CD4-positive, CD25-positive, alpha-beta regulatory T cell (primary cell): Measurements from ENCODE around the gene ZBED6. TPM values are rescaled to one million over a fixed set of nuclear protein-coding genes. Genes with fewer than 3 reads are reported as not detected.
A peak's percentile ranks its signal among the peaks of the same experiment; 100 is the strongest.
"Not testable (repeated sequence)": the region's sequence is repeated elsewhere in the genome, so short reads cannot be mapped to it uniquely, and the experiment has no call there.

Experiments used
- ATAC-seq, 2 donors: fragments of 150-1000 bp; cut with Tn5 transposase; one replicate each; pipeline ENCODE4 v1.10.0; 2021; ENCODE audit warnings: low read depth in 2 of 2, moderate number of reproducible peaks in 2 of 2, moderate library complexity in 1 of 2
- DNase-seq, 3 donors: peaks; one replicate each; pipeline versions ENCODE4 v3.0.0 to v3.0.0-alpha.2; 2012 to 2022; ENCODE audit warnings: mixed read lengths in 1 of 3
- H3K27ac ChIP-seq: one replicate; pipeline ENCODE4 v1.7.0; 2013; ENCODE audit warnings: mild to moderate bottlenecking, low read length; ENCODE audit not compliant: insufficient read depth, poor library complexity, severe bottlenecking
- H3K27me3 ChIP-seq: one replicate; pipeline ENCODE4 v1.7.0; 2013; ENCODE audit warnings: low read length; ENCODE audit not compliant: control insufficient read depth, insufficient read depth
- H3K36me3 ChIP-seq: one replicate; pipeline ENCODE4 v1.7.0; 2013; ENCODE audit warnings: mild to moderate bottlenecking, low read length, moderate library complexity; ENCODE audit not compliant: control insufficient read depth, insufficient read depth
- H3K4me1 ChIP-seq: 2 replicates; pipeline ENCODE4 v1.7.0; 2013; ENCODE audit warnings: mild to moderate bottlenecking, low read length; ENCODE audit not compliant: insufficient read depth, control insufficient read depth, poor library complexity, severe bottlenecking
- H3K4me3 ChIP-seq: one replicate; pipeline ENCODE4 v1.7.0; 2013; ENCODE audit warnings: low read depth, mild to moderate bottlenecking, low read length, moderate library complexity
- H3K9me3 ChIP-seq, 2 experiments: 1 replicate in 1 of 2; 2 replicates in 1 of 2; pipeline ENCODE4 v1.7.0; 2013; ENCODE audit warnings: low read length in 2 of 2, mild to moderate bottlenecking in 1 of 2, moderate library complexity in 1 of 2; ENCODE audit not compliant: control insufficient read depth in 2 of 2
- H3K27ac Mint-ChIP-seq, 3 donors: one replicate each; pipeline ENCODE4 v1.8.0; 2020 to 2022; ENCODE audit warnings: mild to moderate bottlenecking in 3 of 3, mixed read lengths in 3 of 3, moderate library complexity in 2 of 3
- H3K27me3 Mint-ChIP-seq: one replicate; pipeline ENCODE4 v1.8.0; 2022; ENCODE audit warnings: mild to moderate bottlenecking, mixed read lengths
- H3K36me3 Mint-ChIP-seq: one replicate; pipeline ENCODE4 v1.8.0; 2020; ENCODE audit warnings: mixed read lengths
- H3K4me1 Mint-ChIP-seq, 4 donors: one replicate each; pipeline ENCODE4 v1.8.0; 2020 to 2022; ENCODE audit warnings: mixed read lengths in 4 of 4, mild to moderate bottlenecking in 1 of 4
- H3K4me3 Mint-ChIP-seq, 4 donors: one replicate each; pipeline ENCODE4 v1.8.0; 2020 to 2022; ENCODE audit warnings: mild to moderate bottlenecking in 4 of 4, mixed read lengths in 4 of 4, moderate library complexity in 3 of 4
- H3K9me3 Mint-ChIP-seq, 7 donors: one replicate each; pipeline ENCODE4 v1.8.0; 2020 to 2022; ENCODE audit warnings: mixed read lengths in 7 of 7, mild to moderate bottlenecking in 3 of 7, moderate library complexity in 2 of 7
- polyA plus RNA-seq, 4 donors: library from polyadenylated mRNA; unstranded; fragments of 300-500 nt; fragmentation: Illumina TruSeq; gene quantifications; one replicate each; pipeline ENCODE4 v1.2.3, GENCODE V29; 2021
- total RNA-seq: library from RNA; stranded (reverse); gene quantifications from one replicate; pipeline ENCODE4 v1.2.3, GENCODE V29; 2022

Gene ZBED6
- total and polyA plus RNA-seq, 5 donors from 2014 or later, result 0.22 to 31.0 (median 0.65) TPM

GRCh38 chr1:203760506-203760905 lies 34.9 kb upstream of the ZBED6 start:
- Histone ChIP-seq H3K4me3 (no peak overlapping the region), H3K4me1 (peaks cover 38% of the 10 kb centered on the region), H3K27ac (no peak overlapping the region), H3K9me3 (no peaks in the 10 kb centered on the region), H3K27me3 (no peaks in the 10 kb centered on the region), H3K36me3 (no peaks in the 10 kb centered on the region)
- Mint-ChIP-seq H3K27ac (peak overlapping the region in 1 of 3 donors; percentile 68), H3K9me3 (no peaks in the 10 kb centered on the region), H3K27me3 (no peaks in the 10 kb centered on the region), H3K4me1 (peaks cover 6 to 59% (median 33%) of the 10 kb centered on the region in 4 donors), H3K4me3 (peak overlapping the region in 1 of 4 donors; percentile 39), H3K36me3 (peaks cover 6% of the 10 kb centered on the region)
- ATAC-seq, result no peak
- DNase-seq, result no peak

- not testable (repeated sequence) for ATAC-seq, H3K27me3 Mint-ChIP-seq
- H3K4me1 Mint-ChIP-seq, result peaks cover 6 to 54% (median 26%) of the 10 kb centered on the region in 4 donors
These were observed 33.5 kb upstream of the ZBED6 start for GRCh38 chr1:203761958-203762357.

GRCh38 chr1:203763505-203763904 lies 31.9 kb upstream of the ZBED6 start:
- peaks cover 12 to 67% (median 31%) of the 10 kb centered on the region in 4 donors for H3K4me1 Mint-ChIP-seq
- peaks cover 46% of the 10 kb centered on the region for H3K4me1 ChIP-seq

More at GRCh38 chr1:203761958-203762357, 33.5 kb upstream of the ZBED6 start:
- H3K4me3 ChIP-seq, H3K36me3 Mint-ChIP-seq, H3K9me3 ChIP-seq, H3K36me3 ChIP-seq, H3K9me3 Mint-ChIP-seq, DNase-seq, H3K27me3 ChIP-seq, H3K27ac ChIP-seq: not testable (repeated sequence)
- Mint-ChIP-seq H3K4me3 (peak overlapping the region in 2 of 4 donors; percentile 31 to 59), H3K27ac (peak overlapping the region; percentile 14 to 98 (median 78))
- peaks cover 31% of the 10 kb centered on the region for H3K4me1 ChIP-seq

GRCh38 chr1:203764105-203765028 lies 31.1 kb upstream of the ZBED6 start:
- peak overlapping the region; percentile 97 for H3K4me3 ChIP-seq
- no peaks in the 10 kb centered on the region for H3K9me3 ChIP-seq
- ATAC-seq (no peak), DNase-seq (no peak)
- Mint-ChIP-seq H3K4me3 (peak overlapping the region; percentile 98 to 99 (median 99)), H3K9me3 (no peaks in the 10 kb centered on the region), H3K27me3 (no peaks in the 10 kb centered on the region), H3K4me1 (peaks cover 15 to 74% (median 37%) of the 10 kb centered on the region in 4 donors), H3K36me3 (peaks cover 13% of the 10 kb centered on the region), H3K27ac (peak overlapping the region; percentile 98 to 99 (median 99))
- H3K27ac ChIP-seq, result peak overlapping the region; percentile 90
- H3K27me3 ChIP-seq, result no peaks in the 10 kb centered on the region
- H3K4me1 ChIP-seq, result peaks cover 52% of the 10 kb centered on the region
- peaks cover 9% of the 10 kb centered on the region for H3K36me3 ChIP-seq

More at GRCh38 chr1:203763505-203763904, 31.9 kb upstream of the ZBED6 start:
- H3K36me3 Mint-ChIP-seq, result peaks cover 7% of the 10 kb centered on the region
- peak overlapping the region; percentile 90 for H3K27ac ChIP-seq
- peak overlapping the region; percentile 26 for H3K4me3 ChIP-seq
- peak overlapping the region; percentile 98 to 99 (median 99) for H3K27ac Mint-ChIP-seq
- H3K27me3 ChIP-seq, result no peaks in the 10 kb centered on the region
- H3K27me3 Mint-ChIP-seq, result no peaks in the 10 kb centered on the region
- H3K9me3 Mint-ChIP-seq, result no peaks in the 10 kb centered on the region
- ATAC-seq (no peak), DNase-seq (no peak)
- H3K9me3 ChIP-seq, result no peaks in the 10 kb centered on the region
- peaks cover 5% of the 10 kb centered on the region for H3K36me3 ChIP-seq
- peak overlapping the region; percentile 56 to 83 (median 72) for H3K4me3 Mint-ChIP-seq

- H3K27ac ChIP-seq, result peak within 1 kb of the TSS; percentile 90
- ATAC-seq, result peak; percentile 94 to 95
- H3K4me1 Mint-ChIP-seq, result peaks cover 15 to 77% (median 42%) of the 10 kb centered on the region in 4 donors
These were observed 30.2 kb upstream of the ZBED6 start, which contains the start of gene LAX1 for GRCh38 chr1:203765029-203765837. LAX1 (plus strand) TSS chr1:203765183; CDS start chr1:203765566, 383 bp downstream.

GRCh38 chr1:203768256-203768655 lies 27.2 kb upstream of the ZBED6 start:
- Histone ChIP-seq H3K4me3 (peak overlapping the region; percentile 64), H3K27ac (peak overlapping the region; percentile 52), H3K36me3 (peaks cover 40% of the 10 kb centered on the region), H3K4me1 (peaks cover 46% of the 10 kb centered on the region), H3K9me3 (no peaks in the 10 kb centered on the region), H3K27me3 (no peaks in the 10 kb centered on the region)
- DNase-seq, result peak in 1 of 3 donors; percentile 17
- peaks cover 15 to 82% (median 39%) of the 10 kb centered on the region in 4 donors for H3K4me1 Mint-ChIP-seq
- H3K27ac Mint-ChIP-seq, result peak overlapping the region; percentile 95 to 98 (median 98)
- peaks cover 35% of the 10 kb centered on the region for H3K36me3 Mint-ChIP-seq
- no peaks in the 10 kb centered on the region for H3K27me3 Mint-ChIP-seq
- peak overlapping the region; percentile 70 to 98 (median 88) for H3K4me3 Mint-ChIP-seq
- H3K9me3 Mint-ChIP-seq, result no peaks in the 10 kb centered on the region
- ATAC-seq, result no peak

More at GRCh38 chr1:203765029-203765837, 30.2 kb upstream of the ZBED6 start, which contains the start of gene LAX1:
- Mint-ChIP-seq H3K27me3 (no peaks in the 10 kb centered on the region), H3K9me3 (no peaks in the 10 kb centered on the region), H3K27ac (peak within 1 kb of the TSS; percentile 98 to 99 (median 99)), H3K36me3 (peaks cover 15% of the 10 kb centered on the region), H3K4me3 (peak within 1 kb of the TSS; percentile 98 to 99 (median 99))
- peaks cover 12% of the 10 kb centered on the region for H3K36me3 ChIP-seq
- H3K4me3 ChIP-seq, result peak within 1 kb of the TSS; percentile 97
- no peaks in the 10 kb centered on the region for H3K9me3 ChIP-seq
- peaks cover 56% of the 10 kb centered on the region for H3K4me1 ChIP-seq
- peak; percentile 61 to 95 (median 86) for DNase-seq
- no peaks in the 10 kb centered on the region for H3K27me3 ChIP-seq
